Tibial nerve (tissue), 3 donors: ENCODE measurements around the gene BTBD8.

Experiments used
- CTCF ChIP-seq, 5 experiments: fragments of 200-600 bp in 3 of 5; fragments of 450-650 bp in 2 of 5; sonication (generic) in 3 of 5; IDR thresholded peaks; one replicate each; pipeline ENCODE4 v1.5.1; 2016 to 2019; ENCODE audit warnings: antibody characterized with exemption in 5 of 5, mild to moderate bottlenecking in 3 of 5, moderate library complexity in 2 of 5
- POLR2A ChIP-seq, 2 donors: fragments of 450-650 bp; IDR thresholded peaks; one replicate each; pipeline ENCODE4 v1.6.1; 2017; ENCODE audit warnings: antibody characterized with exemption in 2 of 2, mild to moderate bottlenecking in 2 of 2, moderate library complexity in 2 of 2

GRCh38 chr1:92108631-92109030 is 28.5 kb downstream of the BTBD8 start:
- TF ChIP-seq CTCF (IDR thresholded peaks at IDR 0.05): no peak
- no peak for TF ChIP-seq POLR2A (IDR thresholded peaks at IDR 0.05)
